Measurements from ENCODE around the gene CHIA. TPM values are rescaled to one million over a fixed set of nuclear protein-coding genes. Genes with fewer than 3 reads are reported as not detected.

CHIA gene
- total RNA-seq, 1 experiment from 2014 or later, result not detected

DNA sequence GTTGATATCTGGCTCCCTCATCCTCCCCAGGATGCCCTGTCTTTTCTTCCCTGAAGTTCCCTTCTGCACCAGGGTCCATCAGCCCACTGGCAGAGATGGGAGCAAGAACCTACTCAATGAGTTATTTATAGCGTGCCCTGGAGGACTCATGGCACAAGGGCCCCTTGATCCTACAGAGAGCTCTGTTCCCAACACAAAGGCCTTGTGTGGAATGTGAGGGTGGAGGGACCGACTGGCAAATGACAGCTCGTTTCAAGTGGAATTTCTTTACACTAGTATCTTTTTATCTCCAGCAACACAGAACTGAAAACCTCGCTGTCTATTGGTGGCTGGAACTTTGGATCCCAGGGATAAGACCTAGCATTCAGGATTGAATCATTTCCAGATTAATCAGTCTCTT is 40.7 kb upstream of the CHIA start:
- Mint-ChIP-seq H3K27ac (ENCODE audit: low read depth, unreplicated experiment) (no peak overlapping the region), H3K36me3 (ENCODE audit: insufficient read depth, unreplicated experiment) (no peaks in the 10 kb centered on the region), H3K27me3 (ENCODE audit: insufficient read depth, unreplicated experiment) (peaks cover 9% of the 10 kb centered on the region), H3K4me3 (ENCODE audit: unreplicated experiment) (no peak overlapping the region), H3K9me3 (ENCODE audit: unreplicated experiment) (no peaks in the 10 kb centered on the region), H3K4me1 (ENCODE audit: insufficient read depth, unreplicated experiment) (no peaks in the 10 kb centered on the region)
- CTCF ChIA-PET, result interaction anchor here (0.5 to 2.0 kb wide), 3 partner anchors 8 to 150 kb away, joined by 3 to 8 read pairs (median 5); no protein-coding TSS in a partner anchor
- DNase-seq (ENCODE audit: unreplicated experiment), result no peak
- BruUV-seq (replicated peaks), result no TSS peak
- intact Hi-C loops (cut with micrococcal nuclease), result no loop called here
- no peak for TF ChIP-seq CTCF (IDR thresholded peaks at IDR 0.05; ENCODE audit: unreplicated experiment)
- POLR2A ChIA-PET, result no interaction called here

GRCh38 chr1:111251570-111251969 is 39.1 kb upstream of the CHIA start:
- no peak overlapping the region for H3K27ac Mint-ChIP-seq (ENCODE audit: low read depth, unreplicated experiment)
- intact Hi-C loops (cut with micrococcal nuclease), result no loop called here
- no TSS peak for BruUV-seq (replicated peaks)
- H3K9me3 Mint-ChIP-seq (ENCODE audit: unreplicated experiment), result no peaks in the 10 kb centered on the region
- TF ChIP-seq CTCF (IDR thresholded peaks at IDR 0.05; ENCODE audit: unreplicated experiment), result no peak
- ChIA-PET POLR2A (no interaction called here), CTCF (interaction anchor here (0.8 to 1.1 kb wide), 2 partner anchors 28 to 78 kb away, joined by 3 read pairs; no protein-coding TSS in a partner anchor)
- no peaks in the 10 kb centered on the region for H3K4me1 Mint-ChIP-seq (ENCODE audit: insufficient read depth, unreplicated experiment)
- no peak overlapping the region for H3K4me3 Mint-ChIP-seq (ENCODE audit: unreplicated experiment)
- no peaks in the 10 kb centered on the region for H3K36me3 Mint-ChIP-seq (ENCODE audit: insufficient read depth, unreplicated experiment)
- DNase-seq (ENCODE audit: unreplicated experiment), result no peak
- H3K27me3 Mint-ChIP-seq (ENCODE audit: insufficient read depth, unreplicated experiment), result peaks cover 21% of the 10 kb centered on the region

DNA sequence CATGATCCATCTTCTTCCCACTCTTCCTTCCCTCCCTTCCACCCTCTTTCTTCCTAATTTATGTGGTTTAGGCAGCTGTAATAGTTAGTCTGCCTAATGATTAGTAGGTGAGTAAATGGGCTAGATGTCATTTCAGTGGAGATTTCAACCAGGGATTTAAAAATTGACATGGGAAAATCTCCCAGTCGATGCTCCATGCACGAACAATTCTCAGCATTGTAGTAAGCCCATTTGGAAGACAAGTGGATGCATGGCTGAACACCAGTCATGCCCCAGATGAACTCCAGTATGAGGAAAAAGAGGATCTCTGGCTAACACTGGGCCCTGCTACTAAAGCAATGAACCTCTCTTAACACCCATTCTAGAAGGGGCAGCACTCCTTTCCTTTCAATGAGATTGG is 37.9 kb upstream of the CHIA start:
- ChIA-PET POLR2A (no interaction called here), CTCF (no interaction called here)
- no TSS peak for BruUV-seq (replicated peaks)
- Mint-ChIP-seq H3K36me3 (ENCODE audit: insufficient read depth, unreplicated experiment) (no peaks in the 10 kb centered on the region), H3K4me1 (ENCODE audit: insufficient read depth, unreplicated experiment) (no peaks in the 10 kb centered on the region), H3K4me3 (ENCODE audit: unreplicated experiment) (no peak overlapping the region), H3K27me3 (ENCODE audit: insufficient read depth, unreplicated experiment) (peaks cover 21% of the 10 kb centered on the region), H3K27ac (ENCODE audit: low read depth, unreplicated experiment) (no peak overlapping the region), H3K9me3 (ENCODE audit: unreplicated experiment) (no peaks in the 10 kb centered on the region)
- intact Hi-C loops (cut with micrococcal nuclease), result no loop called here
- DNase-seq (ENCODE audit: unreplicated experiment), result no peak
- TF ChIP-seq CTCF (IDR thresholded peaks at IDR 0.05; ENCODE audit: unreplicated experiment), result no peak

GRCh38 chr1:111253876-111254275 is 36.8 kb upstream of the CHIA start:
- BruUV-seq (replicated peaks), result no TSS peak
- ChIA-PET POLR2A (interaction anchor here (0.7 to 1.0 kb wide), 3 partner anchors 12 to 227 kb away, joined by 3 read pairs; no protein-coding TSS in a partner anchor), CTCF (no interaction called here)
- no peak overlapping the region for H3K4me3 Mint-ChIP-seq (ENCODE audit: unreplicated experiment)
- H3K4me1 Mint-ChIP-seq (ENCODE audit: insufficient read depth, unreplicated experiment), result no peaks in the 10 kb centered on the region
- no peak for DNase-seq (ENCODE audit: unreplicated experiment)
- no peaks in the 10 kb centered on the region for H3K9me3 Mint-ChIP-seq (ENCODE audit: unreplicated experiment)
- no peak overlapping the region for H3K27ac Mint-ChIP-seq (ENCODE audit: low read depth, unreplicated experiment)
- peaks cover 21% of the 10 kb centered on the region for H3K27me3 Mint-ChIP-seq (ENCODE audit: insufficient read depth, unreplicated experiment)
- no peak for TF ChIP-seq CTCF (IDR thresholded peaks at IDR 0.05; ENCODE audit: unreplicated experiment)
- H3K36me3 Mint-ChIP-seq (ENCODE audit: insufficient read depth, unreplicated experiment), result no peaks in the 10 kb centered on the region
- intact Hi-C loops (cut with micrococcal nuclease), result no loop called here
